Epithelial cell of proximal tubule (primary cell): Measurements from ENCODE around the gene ANKMY1. TPM values are rescaled to one million over a fixed set of nuclear protein-coding genes. Genes with fewer than 3 reads are reported as not detected.

Experiments used
- DNase-seq: peaks from one replicate; pipeline ENCODE4 v3.0.0-alpha.2; 2011; ENCODE audit warnings: low read depth
- H3K4me3 ChIP-seq: 2 replicates; pipeline ENCODE4 v1.5.1; 2011; ENCODE audit warnings: low read depth, mild to moderate bottlenecking, low read length
- total RNA-seq: library from RNA; depleted of rRNA; stranded (reverse); fragments of >200 nt; gene quantifications from 2 replicates; pipeline ENCODE4 v1.2.3, GENCODE V29; 2015
- TF ChIP-seq, protein P1 (sequence below): conservative IDR thresholded peaks from 2 replicates; pipeline ENCODE4 v1.5.1; 2012; ENCODE audit warnings: low read depth, mild to moderate bottlenecking, low read length

The ANKMY1 gene
- total RNA-seq, 1 donor from 2014 or later = 4.0 TPM

DNA sequence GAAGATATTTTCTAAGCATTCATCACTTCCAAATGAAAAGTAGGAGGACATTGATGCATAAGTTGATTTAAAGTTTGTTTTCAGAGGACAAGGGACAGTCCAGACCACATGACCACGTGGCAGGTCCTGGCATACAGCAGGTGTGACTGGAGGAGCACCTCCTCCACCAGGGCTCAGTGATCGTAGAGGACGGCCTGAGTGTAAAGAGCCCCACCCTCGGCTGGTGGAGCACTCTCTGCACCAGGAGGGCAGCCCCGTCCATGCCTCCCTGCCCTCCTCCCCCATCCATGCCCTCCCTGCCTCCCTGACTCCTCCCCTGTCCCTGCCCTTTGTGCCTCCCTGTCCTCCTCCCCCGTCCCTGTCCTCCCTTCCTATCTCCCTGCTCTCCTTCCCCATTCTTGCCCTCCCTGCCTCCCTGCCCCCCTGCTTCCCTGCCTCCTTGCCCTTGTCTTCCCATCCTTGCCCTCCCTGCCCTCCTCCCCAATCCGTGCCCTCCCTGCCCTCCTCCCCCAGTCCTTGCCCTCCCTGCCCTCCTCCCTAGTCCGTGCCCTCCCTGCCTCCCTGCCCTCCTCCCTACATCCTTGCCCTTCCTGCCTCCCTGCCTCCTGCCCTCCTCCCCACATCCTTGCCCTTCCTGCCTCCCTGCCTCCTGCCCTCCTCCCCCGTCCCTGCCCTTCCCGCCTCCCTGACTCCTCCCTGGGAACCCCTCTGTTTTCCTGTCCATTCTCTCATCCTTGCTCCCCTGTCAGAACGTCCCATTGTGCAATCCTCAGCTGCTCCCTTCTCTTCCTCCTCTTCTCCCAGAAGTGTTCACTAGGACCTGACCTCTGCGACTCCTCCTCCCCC, 47.9 kb downstream of the ANKMY1 start:
- H3K4me3 ChIP-seq = no peak overlapping the region
- TF ChIP-seq, protein P1, sequence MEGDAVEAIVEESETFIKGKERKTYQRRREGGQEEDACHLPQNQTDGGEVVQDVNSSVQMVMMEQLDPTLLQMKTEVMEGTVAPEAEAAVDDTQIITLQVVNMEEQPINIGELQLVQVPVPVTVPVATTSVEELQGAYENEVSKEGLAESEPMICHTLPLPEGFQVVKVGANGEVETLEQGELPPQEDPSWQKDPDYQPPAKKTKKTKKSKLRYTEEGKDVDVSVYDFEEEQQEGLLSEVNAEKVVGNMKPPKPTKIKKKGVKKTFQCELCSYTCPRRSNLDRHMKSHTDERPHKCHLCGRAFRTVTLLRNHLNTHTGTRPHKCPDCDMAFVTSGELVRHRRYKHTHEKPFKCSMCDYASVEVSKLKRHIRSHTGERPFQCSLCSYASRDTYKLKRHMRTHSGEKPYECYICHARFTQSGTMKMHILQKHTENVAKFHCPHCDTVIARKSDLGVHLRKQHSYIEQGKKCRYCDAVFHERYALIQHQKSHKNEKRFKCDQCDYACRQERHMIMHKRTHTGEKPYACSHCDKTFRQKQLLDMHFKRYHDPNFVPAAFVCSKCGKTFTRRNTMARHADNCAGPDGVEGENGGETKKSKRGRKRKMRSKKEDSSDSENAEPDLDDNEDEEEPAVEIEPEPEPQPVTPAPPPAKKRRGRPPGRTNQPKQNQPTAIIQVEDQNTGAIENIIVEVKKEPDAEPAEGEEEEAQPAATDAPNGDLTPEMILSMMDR = no peak
- DNase-seq = no peak

DNA sequence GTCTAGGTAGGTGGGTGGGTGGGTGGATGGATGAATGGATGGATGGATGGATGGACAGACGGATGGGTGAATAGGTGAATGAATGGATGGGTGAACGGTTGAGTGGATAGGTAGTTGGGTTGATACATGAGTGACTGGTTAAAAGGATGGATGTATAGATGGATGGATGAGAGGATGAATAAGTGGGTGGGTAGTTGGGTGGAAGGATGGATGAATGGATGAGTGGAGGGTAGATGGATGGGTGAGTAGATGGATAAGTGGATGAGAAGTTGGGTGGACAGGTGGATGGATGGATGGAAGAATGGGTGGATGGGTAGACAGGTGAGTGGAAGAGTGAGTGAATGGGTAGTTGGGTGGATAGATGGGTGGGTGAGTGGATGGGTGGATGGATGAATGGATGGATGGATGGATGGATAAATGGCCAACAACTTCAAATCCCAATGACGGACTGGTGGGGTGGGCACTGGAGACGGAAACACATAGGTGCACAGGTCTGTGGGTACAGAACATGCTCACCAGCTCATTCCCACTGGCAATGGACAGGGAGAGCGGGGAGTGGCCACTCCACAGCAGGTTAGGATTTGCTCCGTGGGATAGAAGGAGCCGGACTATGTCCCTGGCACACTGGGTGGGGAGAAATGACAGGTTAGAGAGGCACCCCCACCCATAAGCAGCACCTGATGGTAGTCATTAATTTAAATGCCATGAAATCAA, 48.8 kb downstream of the ANKMY1 start:
- H3K4me3 ChIP-seq = no peak overlapping the region
- no peak for DNase-seq
- TF ChIP-seq, protein P1 = no peak

DNA sequence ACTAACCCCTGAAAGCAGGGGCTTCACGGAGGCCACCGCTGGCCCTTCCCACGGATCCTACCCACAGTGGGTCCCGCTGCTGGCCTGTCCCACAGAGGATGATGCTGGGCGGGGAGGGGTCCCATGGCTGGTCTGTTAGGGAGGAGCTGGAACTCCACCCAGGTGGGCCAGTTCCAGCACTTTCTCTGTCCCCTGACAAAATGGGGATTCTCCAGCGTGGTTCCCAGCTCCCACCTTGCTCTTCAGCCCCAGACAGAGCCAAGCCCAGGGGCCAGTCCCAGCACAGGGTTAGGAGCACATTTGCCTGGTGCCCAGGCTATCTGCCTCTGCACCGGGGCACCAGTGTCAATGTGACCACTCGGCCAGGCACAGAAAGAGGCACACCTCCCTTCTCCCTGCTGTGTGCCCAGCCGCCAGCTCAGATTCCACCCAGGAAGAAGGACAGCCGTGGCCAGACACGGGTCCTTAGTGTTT, 50.0 kb downstream of the ANKMY1 start:
- no peak for DNase-seq
- H3K4me3 ChIP-seq = no peak overlapping the region
- TF ChIP-seq, protein P1 = no peak

DNA sequence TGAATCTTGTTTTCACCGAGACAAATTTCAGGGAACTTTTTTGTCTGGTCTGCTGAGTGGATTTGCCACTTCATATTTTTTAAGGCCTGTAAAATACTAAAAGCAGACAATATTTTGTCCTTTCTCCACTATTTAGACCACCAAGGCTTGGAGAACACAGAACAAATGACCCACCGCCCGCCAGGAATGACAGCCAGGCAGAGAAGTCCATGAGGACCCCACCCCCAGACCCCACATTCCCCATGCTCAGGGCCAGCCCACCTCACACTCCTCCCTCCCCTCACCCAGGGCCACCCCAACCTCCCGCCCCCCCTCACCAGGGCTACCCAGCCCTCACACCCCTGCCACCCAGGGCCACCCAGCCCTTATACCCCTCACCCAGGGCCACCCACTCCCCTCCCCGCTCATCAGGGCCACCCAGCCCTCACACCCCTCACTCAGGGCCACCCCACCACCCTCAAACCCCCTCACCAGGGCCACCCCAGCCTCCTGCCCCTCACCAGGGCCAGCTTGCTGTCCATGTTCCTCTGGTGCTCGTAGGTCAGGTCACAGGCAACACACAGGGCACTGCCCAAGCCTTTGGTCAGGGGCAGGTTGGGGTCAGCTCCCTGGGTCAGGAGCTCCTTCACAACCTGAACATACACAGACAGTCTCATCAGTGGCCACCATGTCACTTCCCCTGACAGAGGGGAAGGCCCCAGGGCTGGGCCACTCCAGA, 50.6 kb downstream of the ANKMY1 start:
- DNase-seq = no peak
- H3K4me3 ChIP-seq = no peak overlapping the region
- TF ChIP-seq, protein P1 = no peak

DNA sequence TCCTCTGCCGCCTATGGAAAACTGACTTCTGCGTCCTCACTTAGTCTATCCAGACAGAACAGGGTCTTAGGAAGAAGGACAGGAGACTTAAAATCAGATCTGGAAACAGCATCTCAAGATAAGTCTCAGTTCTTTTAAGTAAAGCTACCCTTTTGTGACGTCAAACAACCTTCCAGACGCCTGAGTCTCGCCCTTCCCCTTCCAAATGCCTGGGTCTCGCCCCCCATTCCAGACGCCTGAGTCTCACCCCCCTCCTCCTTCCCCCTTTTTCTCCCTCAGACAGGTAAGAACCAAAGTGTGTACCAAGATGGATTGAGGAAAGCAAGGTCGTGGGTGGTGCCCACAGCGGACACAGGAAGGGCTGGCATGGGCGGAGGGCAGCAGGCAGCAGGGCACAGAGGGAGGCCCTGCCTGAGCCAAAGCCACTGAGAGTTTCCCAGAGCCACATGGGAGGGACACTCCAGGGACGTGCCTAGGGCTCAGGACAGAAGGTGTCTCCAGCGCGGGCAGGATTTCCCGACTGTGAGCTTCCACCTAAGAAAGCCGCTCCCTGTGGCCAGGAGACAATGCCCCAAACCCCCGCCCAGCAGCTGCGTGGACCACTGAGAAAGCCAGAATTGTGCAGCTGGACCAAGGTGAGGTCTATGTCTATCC, 51.3 kb downstream of the ANKMY1 start:
- no peak for DNase-seq
- H3K4me3 ChIP-seq = no peak overlapping the region
- TF ChIP-seq, protein P1 = no peak

DNA sequence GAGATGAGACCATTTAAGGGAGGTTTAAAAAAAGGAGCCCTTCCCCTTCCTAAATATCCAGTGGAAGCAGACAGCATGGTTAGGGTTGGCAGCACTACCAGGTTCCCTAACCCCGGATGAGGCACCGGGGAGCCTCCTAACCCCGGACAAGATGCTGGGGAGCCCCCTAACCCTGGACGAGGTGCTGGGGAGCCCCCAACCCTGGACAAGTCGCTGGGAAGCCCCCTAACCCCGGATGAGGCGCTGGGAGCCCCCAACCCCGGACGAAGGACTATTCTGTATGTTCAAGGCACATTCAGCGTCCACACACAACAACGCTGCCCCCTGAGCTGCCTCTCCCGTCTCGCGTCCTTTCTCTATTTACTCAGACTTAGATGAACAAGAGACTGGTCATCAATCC, 51.9 kb downstream of the ANKMY1 start:
- DNase-seq = no peak
- TF ChIP-seq, protein P1 = no peak
- no peak overlapping the region for H3K4me3 ChIP-seq
